ENCODE results near the gene PIGR.
A peak's percentile ranks its signal among the peaks of the same experiment; 100 is the strongest.

PIGR gene

GRCh38 chr1:206958144-206958543 is 11.9 kb upstream of the PIGR start:
- DNase-seq = no peak

DNA sequence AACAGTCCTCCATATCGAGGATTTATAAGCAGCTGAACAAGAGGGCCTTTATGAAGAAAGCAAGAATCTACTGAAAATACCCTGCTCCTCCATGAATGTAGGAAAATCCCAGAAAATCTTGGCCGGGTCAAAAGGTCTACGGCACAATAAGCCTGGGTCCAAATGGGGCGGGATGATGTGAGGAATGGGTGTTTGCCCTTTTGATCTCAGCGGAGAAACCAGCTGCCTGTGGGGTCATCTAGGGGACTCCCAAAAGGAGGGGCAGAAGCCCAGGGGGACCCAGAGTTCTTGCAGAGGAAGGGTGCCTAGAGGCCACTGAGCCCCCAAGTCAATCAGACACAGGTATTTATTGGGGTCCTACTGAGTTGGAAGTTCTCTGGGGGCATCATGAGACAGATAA is 11.4 kb upstream of the PIGR start:
- no peak for DNase-seq

DNA sequence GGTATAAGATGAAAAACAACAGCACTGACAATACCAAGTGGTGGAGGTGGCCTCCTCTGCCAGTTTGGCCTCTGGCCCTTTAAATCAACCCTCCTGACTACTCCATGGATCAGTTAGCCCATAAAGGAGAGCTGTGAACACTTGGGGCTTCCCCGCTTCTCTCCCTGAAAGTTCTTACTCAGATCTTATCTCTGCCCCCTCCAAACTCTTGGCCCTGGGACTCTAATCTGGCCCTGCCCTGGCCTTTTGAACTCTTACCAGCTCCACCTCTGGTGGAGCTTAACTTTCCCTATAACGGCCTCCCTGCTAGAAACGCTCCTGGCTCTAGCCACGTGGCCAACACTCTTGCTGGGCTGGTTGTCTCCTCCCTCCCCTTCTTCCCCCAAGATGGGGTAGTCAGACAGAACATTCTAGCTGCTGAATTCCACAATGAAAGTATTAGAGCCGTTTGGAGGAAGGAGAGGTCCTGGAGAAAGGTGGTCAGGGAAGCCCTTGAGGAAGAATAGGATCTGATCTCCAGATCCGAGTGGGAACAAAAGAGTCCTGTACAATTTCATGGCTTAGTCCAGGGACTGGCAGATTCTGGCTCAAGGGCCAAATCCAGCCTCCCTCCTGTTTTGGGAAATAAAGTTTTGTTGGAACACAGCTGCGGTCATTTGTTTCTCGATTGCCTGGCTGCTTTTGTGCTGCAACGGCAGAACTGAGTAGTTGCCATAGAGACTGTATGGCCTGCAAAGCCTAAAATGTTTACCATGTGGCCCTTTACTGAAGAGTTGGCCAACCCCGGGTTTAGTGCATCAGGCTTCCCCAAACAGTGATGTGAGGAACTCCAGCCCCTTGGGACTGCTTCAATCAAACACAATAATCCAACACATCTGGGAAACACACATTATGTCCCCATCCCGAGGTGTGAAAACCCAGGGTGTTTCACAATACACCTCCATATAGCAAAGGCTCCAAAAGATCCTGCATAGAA is 9.5 kb upstream of the PIGR start:
- no peak for DNase-seq

DNA sequence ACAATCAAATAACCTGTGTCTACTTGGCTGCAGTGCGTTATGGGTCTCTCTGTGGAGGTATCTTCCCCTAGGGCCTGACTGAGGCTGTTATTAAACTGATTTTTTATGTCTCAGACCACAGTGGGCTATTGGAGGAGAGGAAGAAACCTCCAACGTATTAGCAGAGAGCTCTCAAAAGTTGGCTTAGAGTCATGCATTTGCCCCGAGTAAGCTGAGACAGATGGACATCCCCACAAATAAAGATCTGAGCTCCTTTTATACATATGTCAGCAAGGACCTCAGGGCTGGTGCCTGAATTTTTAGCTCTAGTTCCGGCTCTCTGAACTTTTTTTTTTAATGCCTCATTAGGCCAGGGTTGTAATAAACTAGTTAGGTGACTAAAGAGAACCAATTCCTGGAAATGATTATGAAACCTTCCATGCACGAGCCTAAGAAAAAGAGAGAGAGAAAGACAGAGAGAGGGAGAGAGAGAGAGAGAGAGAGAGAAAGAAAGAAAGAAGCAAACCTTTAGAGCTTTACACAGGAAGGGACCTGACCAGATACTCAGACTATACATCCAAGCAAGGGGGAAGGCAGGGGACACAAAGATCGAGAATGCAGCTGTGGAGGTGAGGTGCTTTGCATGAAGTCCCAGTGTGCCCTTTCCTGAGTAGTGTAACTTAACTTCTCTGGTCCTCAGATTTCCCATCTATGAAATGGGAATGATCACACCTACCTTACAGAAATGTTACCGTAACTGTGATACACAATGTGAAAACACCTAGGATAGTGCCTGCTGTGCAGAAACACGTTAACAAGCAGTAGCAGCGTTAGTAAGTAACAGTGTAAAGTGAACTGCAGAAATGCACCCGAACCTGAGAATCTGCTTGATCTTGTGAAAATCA is 8.4 kb upstream of the PIGR start:
- no peak for DNase-seq

- DNase-seq = no peak
These were observed 7.4 kb upstream of the PIGR start for GRCh38 chr1:206953626-206954025.

GRCh38 chr1:206953126-206953525 is 6.9 kb upstream of the PIGR start:
- no peak for DNase-seq

GRCh38 chr1:206952171-206952570 is 5.9 kb upstream of the PIGR start:
- no peak for DNase-seq

DNA sequence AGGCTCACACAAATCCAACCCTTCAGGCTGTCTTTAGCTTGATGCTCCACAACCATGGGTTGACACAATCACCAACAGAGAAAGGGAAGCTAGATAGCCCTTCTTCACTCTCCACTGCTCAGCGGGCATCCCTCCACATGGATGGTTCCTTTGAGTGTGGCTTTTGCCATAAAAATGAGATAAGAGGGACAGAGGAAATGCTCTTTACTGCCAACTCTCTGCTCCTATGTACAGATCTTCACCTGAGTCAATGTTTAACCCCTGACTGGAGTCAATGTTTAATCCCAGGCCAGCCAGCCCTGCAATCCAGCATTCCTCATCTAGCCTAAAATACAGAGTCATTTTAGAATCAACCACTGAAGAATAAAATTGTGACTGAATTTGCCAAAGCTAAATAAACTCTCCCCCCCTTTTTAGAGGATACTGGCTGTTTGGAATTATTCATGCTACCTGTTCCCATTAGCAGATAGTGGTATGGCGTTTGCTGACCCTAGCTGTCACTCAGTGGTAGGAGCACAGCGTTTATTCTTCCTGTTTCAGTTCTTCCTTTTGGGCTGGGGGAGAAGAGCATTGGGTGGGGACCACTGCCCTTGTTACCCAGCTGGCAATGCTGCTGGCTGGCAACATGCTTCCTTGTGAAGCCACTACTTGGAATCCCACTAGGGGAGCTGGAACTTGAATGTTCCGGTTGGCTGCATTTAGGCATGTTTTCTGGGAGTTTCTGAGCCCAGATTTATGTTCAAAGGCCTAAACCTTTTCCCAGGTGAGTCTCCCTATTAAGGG is 5.2 kb upstream of the PIGR start:
- DNase-seq = no peak

DNA sequence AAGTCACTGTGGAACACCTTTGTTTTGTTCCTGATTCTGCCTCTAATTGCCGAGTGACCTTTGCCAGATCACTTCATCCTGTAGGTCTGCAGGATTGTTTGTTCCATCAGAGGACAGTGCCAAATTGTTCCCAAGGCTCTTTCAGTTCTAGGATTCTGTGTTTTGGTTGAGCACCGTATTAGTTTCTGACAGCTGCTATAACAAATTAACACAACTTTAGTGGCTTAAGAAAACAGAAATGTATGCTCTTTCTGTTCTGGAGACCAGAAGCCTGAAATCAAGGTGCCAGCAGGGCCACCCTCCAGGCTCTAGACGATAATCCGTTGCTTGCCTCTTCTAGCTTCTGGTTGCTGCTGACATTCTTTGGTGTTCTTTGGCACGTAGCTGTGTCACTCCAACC is 3.4 kb upstream of the PIGR start:
- DNase-seq = no peak

DNA sequence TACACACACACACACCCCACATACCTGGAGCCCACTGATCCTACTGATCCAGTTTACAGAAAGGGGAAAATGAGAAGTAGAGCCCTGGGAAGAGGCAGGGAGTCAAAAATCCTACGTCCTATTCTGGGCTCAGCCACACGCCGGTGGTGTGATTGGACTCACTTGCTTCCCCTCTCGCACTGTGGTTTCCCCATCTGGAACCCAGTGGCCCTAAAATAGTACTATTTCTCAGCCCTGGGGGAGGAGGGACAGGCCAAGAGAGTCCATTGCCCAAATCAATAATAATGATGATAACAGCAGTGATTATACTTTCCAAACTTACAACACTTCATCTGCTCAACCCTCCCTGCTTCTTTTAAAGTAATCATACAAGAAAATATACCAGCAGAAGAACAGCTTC is 2.9 kb upstream of the PIGR start:
- no peak for DNase-seq

DNA sequence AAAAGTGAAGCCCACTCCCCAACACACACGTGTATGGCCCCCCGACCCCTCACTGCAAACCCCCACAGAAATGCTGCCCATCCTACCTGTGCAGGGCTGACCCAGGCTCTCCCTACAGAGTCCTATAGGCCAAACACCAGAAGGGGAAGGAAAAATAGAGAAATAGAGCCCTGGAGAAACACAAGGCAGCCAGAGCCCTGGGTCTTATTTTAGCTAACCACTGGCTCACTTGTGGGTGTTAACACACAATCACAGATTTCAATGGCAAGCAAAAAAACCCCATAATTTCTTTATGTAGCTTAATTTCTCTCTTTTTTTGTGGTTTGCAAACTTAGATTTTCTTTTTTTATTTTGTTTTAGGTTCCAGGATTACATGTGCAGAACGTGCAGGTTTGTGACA is 989 bp upstream of the PIGR start:
- DNase-seq = no peak

GRCh38 chr1:206945779-206946178 is 487 bp downstream of the PIGR start:
- DNase-seq = no peak

DNA sequence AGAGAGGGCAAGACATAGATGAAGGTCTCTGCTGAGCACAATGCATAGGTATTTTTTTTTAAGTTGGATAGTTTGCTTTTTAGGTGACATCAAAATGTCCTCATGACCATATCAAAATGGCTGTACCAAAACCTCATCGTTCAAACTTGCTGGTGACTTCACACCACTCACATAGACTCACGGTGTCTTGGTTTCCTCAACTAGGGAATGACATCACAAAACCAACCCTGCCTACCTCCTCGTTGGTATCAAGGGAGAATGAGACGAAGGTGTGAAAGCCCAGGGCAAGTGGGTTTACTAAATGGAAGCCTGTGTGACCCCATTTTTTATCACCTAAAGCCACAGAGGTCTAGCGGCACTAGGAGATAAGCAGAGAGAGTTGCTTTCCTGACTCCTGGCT is 1.6 kb downstream of the PIGR start:
- no peak for DNase-seq

- DNase-seq = no peak
These were observed 4.4 kb downstream of the PIGR start for GRCh38 chr1:206941766-206942418.

DNA sequence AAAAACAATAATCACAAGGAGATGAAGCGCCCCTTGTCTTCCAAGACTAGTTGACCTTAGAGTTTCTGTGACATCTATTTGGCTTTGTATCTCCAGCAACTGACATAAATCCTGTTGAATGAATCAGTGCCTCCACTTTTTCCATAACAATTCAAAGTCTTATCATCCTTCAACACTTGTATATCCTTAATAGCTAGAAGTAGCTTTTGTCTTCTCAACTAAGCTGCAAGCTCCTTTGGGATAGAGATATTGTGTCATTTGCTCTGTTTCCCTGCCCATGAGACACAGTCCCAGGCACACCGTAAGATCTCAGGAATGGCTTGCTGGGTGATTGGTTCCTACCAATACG is 5.7 kb downstream of the PIGR start:
- no peak for DNase-seq

DNA sequence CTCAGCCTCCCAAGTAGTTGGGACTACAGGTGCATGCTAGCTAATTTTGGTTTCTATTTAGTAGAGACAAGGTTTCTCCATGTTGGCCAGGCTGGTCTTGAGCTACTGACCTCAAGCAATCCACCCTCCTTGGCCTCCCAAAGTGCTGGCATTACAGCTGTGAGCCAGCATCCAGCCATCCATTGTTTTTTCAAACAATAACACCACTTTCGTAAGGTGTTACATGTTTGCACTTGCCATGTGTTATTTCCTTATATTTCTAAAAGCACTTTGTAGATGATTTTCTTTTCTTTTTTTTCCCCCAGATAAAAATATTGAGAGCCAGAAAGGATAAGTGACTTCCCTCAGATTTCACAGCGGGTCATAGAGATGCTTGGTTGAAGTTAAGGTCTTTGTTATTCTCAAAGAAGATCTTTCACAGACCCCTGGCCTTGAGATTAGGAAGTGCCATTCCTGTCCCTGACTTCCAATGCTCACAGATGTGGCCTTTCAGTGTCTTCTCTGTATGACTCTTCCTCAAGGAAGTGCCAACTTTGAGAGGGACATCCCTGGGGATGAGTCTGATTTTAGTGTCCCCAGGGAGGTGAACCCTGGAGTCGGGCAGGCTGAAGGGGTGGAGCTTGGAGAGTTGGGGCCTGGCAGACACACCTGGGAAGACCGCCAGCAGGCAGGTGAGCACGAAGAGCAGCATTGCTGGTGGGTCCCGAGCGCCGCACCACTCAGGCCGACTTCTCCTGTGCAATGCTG is 6.3 kb downstream of the PIGR start:
- no peak for DNase-seq

DNA sequence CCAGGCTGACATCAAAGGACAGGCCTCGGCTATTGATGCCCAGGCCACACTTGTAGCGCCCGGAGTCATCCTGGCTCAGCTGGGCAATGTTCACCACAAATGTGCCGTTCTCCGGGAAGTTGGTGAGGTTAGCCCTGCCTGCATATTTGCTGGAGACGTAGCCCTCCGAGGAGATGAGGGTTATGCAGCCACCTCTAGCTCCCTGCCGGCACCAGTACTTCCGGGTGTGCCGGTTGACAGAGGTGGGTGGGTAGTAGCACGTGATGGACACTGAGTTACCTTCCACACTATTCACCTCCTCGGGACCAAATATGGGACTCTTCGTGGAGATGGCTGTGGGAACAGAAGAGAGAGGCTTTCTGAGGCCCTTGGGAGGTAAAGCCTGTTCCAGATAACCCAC is 7.1 kb downstream of the PIGR start:
- DNase-seq = no peak

DNA sequence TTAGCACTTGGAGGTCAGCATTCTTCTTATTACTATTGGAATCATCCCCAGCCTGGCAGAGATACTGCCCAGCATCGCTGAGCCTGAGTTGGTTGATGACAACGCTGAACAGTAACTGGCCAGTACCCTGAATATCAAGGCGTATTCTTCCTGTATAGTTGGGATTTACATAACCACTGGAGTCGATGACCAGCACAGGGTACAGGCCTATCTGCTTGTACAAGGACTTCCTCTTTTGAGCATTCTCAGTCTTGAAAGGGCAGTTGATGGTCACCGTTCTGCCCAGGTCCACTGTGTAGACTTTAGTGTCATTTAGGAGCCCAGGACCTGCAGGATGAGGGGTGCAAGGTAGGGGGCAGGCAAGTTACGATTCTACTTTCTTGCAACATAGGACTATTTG is 8.8 kb downstream of the PIGR start:
- DNase-seq = no peak

DNA sequence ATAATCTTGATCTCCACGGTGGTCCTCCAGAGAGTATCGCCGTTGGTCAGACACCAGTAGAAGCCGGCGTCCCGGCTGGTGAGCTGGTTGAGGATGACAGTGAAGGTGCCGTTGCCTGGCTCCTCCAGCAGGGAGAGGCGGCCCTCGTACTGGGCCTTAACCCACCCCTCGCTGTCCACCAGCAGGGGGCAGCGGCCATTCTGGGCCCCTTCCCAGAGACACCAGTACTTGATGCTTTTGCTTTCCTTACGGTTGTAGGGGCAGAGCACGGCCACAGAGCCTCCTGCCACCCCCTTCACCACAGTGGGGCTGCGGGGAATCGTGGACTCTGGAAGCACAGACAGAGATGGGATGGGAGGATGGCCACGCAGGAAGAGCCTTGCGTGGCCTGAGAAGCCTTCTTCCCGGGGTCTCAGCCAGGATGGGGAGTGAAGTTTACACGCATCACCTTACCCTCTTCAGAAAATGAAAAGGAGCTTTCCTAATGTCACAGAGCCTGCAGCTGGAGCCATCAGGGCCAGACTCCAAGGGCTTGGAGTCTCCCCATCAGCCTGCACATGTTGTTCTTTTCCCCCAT is 10.7 kb downstream of the PIGR start:
- DNase-seq = peak; percentile 37

DNA sequence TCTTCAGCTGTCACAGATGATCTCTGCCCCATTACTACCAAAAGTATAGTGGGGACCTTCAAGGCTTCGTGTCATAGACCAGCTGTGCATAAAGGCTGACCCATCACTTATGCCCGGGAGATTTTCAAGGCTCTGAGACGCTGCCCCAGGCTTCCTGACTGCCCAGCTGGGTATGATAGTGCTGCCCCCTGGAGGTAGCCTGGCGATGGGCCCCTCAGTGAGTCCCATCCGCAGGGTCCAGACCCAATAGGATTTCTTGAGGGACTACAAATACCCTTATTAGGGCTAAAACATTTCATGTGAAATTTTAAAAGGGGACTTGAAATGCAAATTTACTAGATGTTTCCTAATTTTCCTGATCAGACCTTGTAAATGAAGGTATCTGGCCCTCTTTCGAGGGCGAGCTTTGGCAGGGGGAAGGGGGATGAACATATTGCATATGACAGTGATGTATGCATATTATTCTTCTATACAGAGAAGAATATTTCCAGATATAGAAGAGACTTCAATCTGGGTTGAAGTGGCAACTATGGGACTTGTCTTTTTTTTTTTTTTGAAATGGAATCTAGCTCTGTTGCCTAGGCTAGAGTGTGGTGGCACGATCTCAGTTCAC is 12.8 kb downstream of the PIGR start:
- DNase-seq = peak; percentile 73

GRCh38 chr1:206932177-206932576 is 14.1 kb downstream of the PIGR start:
- DNase-seq = no peak
